Ectodermal cell (in vitro differentiated cells): Measurements from ENCODE around the gene INSRR.

ENCODE experiments used
- H3K27ac ChIP-seq: 2 replicates; pipeline ENCODE4 v1.7.0; 2013; ENCODE audit warnings: mild to moderate bottlenecking, low read depth, low read length; ENCODE audit not compliant: insufficient read depth, poor library complexity, severe bottlenecking
- H3K27me3 ChIP-seq: 2 replicates; pipeline ENCODE4 v1.7.0; 2013; ENCODE audit warnings: mild to moderate bottlenecking, low read length; ENCODE audit not compliant: insufficient read depth, control insufficient read depth, poor library complexity, severe bottlenecking
- H3K36me3 ChIP-seq: one replicate; pipeline ENCODE4 v1.7.0; 2013; ENCODE audit warnings: low read length; ENCODE audit not compliant: control insufficient read depth, insufficient read depth
- H3K4me1 ChIP-seq: one replicate; pipeline ENCODE4 v1.7.0; 2013; ENCODE audit warnings: low read length; ENCODE audit not compliant: control insufficient read depth, insufficient read depth
- H3K4me3 ChIP-seq: 2 replicates; pipeline ENCODE4 v1.7.0; 2013; ENCODE audit warnings: low read depth, low read length, control low read depth; ENCODE audit not compliant: insufficient read depth
- H3K9me3 ChIP-seq: 2 replicates; pipeline ENCODE4 v1.7.0; 2013; ENCODE audit warnings: mild to moderate bottlenecking, low read length, moderate library complexity; ENCODE audit not compliant: control insufficient read depth
- WGBS, 2 experiments: methylation state at CpG; one replicate each; pipeline ENCODE4 v1.1.7; 2013; ENCODE audit warnings: missing lambda C conversion rate in 2 of 2; 5-methylcytosine and 5-hydroxymethylcytosine counted together

INSRR gene

DNA sequence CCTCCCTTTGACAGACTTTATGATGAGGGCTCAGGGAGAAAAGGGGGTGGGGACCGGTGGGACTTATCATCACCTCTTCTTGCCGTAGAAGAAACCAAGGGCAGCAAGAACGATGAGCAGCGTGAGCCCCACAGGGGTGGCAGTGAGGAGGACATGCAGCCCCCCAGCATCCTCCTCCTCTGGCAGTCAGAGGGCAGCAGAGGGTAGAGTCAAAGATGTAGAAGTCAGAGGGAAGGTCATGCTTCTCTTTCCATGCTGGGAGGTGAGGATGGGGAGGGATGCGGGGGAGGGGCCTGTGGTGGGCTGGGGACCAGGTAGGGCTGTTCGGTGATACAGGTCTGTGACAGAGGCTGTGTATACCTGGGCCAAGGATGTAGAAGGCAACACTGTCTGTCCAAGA lies 14.8 kb downstream of the INSRR start:
- Histone ChIP-seq H3K4me3 (no peak overlapping the region), H3K36me3 (no peaks in the 10 kb centered on the region), H3K27ac (no peak overlapping the region), H3K9me3 (no peaks in the 10 kb centered on the region), H3K4me1 (peaks cover 18% of the 10 kb centered on the region), H3K27me3 (peaks cover 79% of the 10 kb centered on the region)
- WGBS, 2 experiments, result 66 to 72% methylated on average over 6 of the region's 6 CpGs

DNA sequence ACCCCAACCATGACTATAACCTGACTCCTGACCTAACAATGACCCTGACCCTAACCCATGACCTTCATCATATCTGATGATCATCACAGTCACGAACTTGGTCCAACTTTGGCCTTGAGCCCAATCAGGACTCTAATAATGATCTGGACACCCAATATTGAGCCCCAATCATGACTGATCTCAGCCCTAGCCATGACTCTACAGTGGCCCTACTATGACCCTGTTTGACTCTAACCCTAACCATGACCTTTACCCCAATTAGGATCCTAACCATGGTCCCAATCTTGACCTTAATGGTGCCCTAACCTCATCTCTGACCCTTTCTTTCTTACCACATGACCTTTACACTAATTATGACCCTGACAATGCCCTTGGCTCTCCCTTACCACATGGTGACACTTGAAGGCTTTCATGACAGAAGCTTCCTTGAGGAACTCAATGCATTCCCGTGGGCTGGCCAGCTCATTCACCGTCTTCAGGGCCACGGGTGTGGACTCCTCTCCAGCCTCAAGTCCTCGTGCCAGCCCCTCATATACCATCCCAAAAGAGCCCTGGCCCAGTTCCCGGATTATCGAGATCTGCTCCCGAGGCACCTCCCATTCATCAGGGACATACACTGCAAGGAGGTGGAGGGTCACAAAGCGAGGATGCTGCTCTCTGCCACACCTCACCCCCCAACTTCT lies 16.2 kb downstream of the INSRR start:
- peaks cover 65% of the 10 kb centered on the region for H3K27me3 ChIP-seq
- H3K9me3 ChIP-seq, result no peaks in the 10 kb centered on the region
- no peak overlapping the region for H3K4me3 ChIP-seq
- H3K4me1 ChIP-seq, result peaks cover 21% of the 10 kb centered on the region
- H3K27ac ChIP-seq, result no peak overlapping the region
- 85 to 91% methylated on average over 9 of the region's 9 CpGs for WGBS, 2 experiments
- no peaks in the 10 kb centered on the region for H3K36me3 ChIP-seq

DNA sequence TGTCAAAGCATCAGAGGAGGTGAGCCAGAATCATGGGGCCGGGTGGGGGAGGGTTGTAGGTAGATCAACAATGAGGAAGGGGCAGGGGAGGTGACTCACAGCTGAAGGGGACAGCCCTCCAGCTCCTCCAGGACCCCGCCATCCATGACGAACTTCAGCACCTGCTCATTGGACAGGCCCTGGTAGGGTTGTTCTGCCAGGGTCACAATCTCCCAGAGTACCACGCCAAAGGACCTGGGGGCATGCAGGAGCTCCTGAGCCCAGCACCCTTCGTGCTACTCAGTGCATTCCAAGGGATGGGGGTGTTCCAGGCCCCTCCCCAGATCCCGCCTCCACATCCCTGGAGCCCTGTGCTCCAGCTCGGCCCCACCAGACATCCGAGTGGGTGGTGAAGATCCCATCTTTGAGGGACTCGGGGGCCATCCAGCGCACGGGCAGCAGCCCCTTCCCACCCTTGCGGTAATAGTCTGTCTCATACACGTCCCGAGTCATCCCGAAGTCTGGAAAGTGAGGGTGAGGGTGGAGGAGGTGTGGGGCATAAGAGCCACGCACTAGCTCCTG lies 17.5 kb downstream of the INSRR start:
- Histone ChIP-seq H3K9me3 (no peaks in the 10 kb centered on the region), H3K27me3 (peaks cover 55% of the 10 kb centered on the region)
- WGBS, 2 experiments, result 73 to 78% methylated on average over 13 to 16 of the region's 16 CpGs

DNA sequence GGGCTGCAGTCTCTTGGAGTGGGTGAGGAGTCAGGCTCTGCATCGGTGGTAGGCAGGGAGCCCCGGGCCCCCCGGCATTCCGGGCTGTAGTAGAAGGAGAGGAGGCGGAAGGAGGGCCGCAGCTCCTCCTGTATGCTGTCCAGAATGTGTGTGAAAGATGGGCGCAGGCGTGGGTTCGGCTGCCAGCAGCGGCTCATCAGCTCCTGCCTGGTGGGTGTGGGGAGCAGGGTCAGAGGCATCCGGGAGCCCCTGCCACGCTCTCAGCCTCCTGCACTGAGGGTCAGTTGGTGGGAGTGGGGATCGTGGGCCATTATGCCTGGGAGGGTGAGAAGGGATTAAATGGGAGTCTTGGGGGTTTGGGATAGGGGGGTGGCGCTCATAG lies 18.0 kb downstream of the INSRR start:
- Histone ChIP-seq H3K4me3 (no peak overlapping the region), H3K4me1 (peaks cover 21% of the 10 kb centered on the region), H3K27ac (no peak overlapping the region), H3K36me3 (no peaks in the 10 kb centered on the region), H3K9me3 (no peaks in the 10 kb centered on the region), H3K27me3 (peaks cover 50% of the 10 kb centered on the region)
- WGBS, 2 experiments, result 86 to 88% methylated on average over 14 of the region's 14 CpGs

More for the DNA sequence above, 17.5 kb downstream of the INSRR start:
- Histone ChIP-seq H3K4me3 (no peak overlapping the region), H3K27ac (no peak overlapping the region), H3K4me1 (peaks cover 21% of the 10 kb centered on the region), H3K36me3 (no peaks in the 10 kb centered on the region)

DNA sequence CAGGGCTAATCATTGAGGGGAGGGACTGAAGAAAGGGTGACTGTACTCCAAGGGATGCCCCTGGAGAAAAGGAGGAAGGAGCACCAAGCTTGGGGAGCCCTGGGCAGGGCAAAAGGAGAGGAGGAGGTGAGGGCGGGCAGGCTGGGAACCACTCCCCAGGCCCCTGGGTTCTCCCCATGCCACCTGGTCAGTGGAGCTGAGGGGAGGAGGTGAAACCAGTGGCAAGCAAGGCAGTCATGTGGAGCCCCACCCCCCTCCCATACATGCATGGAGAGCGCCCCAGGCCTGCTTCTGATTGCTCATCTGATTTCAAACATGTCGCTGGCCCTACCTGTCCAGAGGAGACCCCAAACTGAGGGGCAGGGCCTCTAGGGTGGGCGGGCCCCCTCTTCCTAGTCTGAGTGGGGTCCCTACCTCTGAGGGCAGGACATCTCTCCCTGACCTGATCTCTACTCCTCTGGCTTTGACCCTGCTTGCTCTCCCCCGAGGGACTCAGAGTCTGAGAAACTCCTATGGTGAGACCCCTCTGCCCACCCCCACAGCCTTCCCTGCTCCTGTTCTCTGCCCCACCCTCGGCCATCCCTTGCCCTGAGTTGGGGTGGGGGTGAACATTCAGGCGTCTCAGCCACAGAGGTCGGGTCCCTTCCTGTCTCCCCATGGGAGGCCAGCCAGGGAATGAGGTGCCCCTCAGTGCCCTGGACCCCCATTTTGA lies 18.6 kb downstream of the INSRR start:
- WGBS, 2 experiments, result 75 to 79% methylated on average over 8 of the region's 8 CpGs
- Histone ChIP-seq H3K27me3 (peaks cover 45% of the 10 kb centered on the region), H3K9me3 (no peaks in the 10 kb centered on the region), H3K4me3 (no peak overlapping the region), H3K27ac (no peak overlapping the region), H3K4me1 (peaks cover 21% of the 10 kb centered on the region), H3K36me3 (no peaks in the 10 kb centered on the region)

DNA sequence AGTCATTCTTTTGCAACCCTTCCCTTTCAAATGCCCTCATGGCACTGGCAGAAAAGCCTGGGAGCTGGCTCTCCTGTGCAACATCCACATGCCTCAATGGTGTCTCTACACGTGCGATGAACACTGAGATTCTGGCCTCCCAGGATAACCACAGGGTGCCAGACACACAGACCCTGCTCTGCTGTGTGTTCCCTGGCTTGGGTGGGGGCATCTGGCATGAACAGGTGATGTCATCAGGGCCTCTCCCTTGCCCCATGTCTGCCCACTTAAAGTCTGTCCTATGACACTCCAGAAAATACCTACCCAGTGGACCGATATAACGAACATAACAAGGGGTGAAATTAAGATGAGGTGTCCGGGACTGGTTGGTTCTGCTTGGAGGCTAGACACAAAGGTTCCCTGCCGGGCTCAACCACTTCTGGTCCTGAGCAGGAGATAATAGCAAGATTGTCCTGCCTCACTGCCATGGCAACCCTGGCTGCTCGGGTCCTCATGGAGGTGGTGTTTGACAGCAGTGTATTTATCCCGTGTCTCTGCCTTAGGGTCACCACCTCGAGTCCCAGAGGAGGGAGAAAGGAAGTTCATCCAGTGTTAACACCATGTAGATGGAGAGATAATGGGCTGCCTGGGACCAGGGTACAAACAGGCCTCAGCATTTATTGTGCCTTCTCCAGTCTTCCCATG lies 19.3 kb downstream of the INSRR start:
- Histone ChIP-seq H3K4me3 (no peak overlapping the region), H3K27me3 (peaks cover 37% of the 10 kb centered on the region), H3K27ac (no peak overlapping the region), H3K9me3 (no peaks in the 10 kb centered on the region), H3K36me3 (no peaks in the 10 kb centered on the region), H3K4me1 (peaks cover 15% of the 10 kb centered on the region)
- WGBS, 2 experiments, result 29 to 32% methylated on average over 9 of the region's 9 CpGs

DNA sequence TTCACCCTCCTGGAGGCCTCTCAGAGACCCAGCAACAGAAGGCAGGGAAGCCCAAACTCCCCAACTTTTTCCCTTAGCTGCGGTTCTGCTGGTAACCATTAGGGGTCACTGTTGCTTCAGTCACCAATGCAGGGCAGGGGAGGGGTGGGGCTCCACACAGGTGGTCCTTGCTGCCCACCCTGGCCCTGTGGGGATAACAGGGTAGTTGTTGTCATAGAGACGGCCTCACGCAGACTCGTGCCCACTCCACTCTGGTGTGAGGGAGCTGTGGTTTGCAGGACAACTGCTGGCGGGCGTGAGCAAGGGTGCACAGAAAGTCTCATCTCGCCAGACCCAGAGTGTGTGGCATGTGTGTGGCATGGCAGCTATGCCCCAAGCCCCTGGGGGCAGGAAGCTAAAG lies 19.9 kb downstream of the INSRR start:
- no peak overlapping the region for H3K4me3 ChIP-seq
- no peak overlapping the region for H3K27ac ChIP-seq
- 33 to 36% methylated on average over 7 of the region's 7 CpGs for WGBS, 2 experiments
- peaks cover 15% of the 10 kb centered on the region for H3K4me1 ChIP-seq
- peaks cover 31% of the 10 kb centered on the region for H3K27me3 ChIP-seq
- no peaks in the 10 kb centered on the region for H3K36me3 ChIP-seq
- H3K9me3 ChIP-seq, result no peaks in the 10 kb centered on the region

DNA sequence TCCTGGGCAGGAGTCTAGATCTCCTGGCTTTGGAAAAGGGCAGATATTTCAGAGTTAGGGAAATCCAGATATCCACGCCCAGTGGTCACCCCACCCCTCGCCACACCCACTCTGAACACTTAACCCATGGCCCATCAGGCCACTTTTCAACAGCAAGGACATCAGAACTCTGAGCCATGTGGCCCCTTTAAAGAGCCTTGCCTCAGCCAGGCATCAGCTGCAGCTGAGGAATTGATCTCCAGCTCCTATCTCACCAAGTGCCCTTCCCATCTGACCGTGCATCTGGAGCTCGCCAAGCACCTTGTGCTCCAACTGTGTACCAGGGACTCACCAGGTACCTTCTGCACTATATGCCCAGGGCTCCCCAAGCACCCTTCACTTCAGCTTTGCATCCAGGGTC lies 22.0 kb downstream of the INSRR start:
- H3K4me1 ChIP-seq, result peaks cover 15% of the 10 kb centered on the region
- H3K27me3 ChIP-seq, result peaks cover 11% of the 10 kb centered on the region
- no peaks in the 10 kb centered on the region for H3K36me3 ChIP-seq
- no peak overlapping the region for H3K4me3 ChIP-seq
- WGBS, 2 experiments, result 88 to 93% methylated on average over 4 of the region's 4 CpGs
- H3K9me3 ChIP-seq, result no peaks in the 10 kb centered on the region
- no peak overlapping the region for H3K27ac ChIP-seq

DNA sequence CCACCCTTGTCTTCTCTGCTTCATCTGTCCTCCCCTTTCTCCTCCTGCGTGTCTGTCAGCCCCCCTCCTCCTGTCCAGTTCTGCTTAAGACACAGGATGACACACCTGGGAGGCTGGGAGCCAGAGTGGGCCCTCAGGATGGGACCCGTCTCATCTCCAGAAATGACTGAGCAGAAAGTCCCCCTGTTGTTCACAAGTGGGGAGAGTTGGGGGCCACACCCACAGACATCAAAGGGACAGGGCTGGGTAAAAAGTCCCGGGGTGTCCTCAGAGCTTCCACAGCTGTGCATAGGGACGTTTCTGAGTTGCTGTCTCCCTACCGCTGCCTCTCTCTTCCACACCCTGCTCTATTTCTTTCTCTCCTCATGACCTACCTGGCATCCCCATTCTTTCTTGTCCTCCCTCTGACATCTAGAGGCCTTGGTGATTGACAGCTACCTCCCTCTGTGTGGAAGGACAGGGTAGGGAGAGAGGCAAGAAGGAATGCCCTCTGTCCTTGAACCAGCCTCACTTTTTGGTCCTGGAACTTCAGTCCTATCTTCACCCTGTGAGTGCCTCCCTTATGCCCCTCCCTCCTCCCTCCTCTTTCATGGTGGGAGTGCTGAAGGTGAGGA lies 22.8 kb downstream of the INSRR start:
- H3K27me3 ChIP-seq, result peaks cover 8% of the 10 kb centered on the region
- no peaks in the 10 kb centered on the region for H3K9me3 ChIP-seq
- WGBS, 2 experiments, result 77% methylated on average over 5 of the region's 5 CpGs
- H3K36me3 ChIP-seq, result no peaks in the 10 kb centered on the region
- H3K4me3 ChIP-seq, result no peak overlapping the region
- peaks cover 15% of the 10 kb centered on the region for H3K4me1 ChIP-seq
- no peak overlapping the region for H3K27ac ChIP-seq

DNA sequence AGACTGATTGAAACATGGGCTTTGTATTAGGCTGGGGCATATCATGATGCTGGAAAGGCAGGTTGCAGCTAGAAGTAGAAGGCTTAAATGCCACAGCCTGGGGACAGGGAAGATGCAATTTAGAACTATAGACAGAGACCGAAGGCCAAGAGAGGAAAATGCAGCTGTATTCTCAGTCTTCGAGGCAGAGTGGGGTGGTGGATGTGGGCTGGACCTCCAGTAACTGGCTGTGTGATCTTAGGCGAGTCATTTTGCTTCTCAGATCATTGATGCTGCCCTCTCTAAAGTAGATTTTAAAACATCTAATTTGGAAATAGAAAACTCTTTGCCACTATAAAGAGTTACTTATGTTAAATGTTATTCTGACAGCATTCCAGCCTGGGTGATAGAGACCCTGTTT lies 24.6 kb downstream of the INSRR start:
- no peaks in the 10 kb centered on the region for H3K9me3 ChIP-seq
- no peaks in the 10 kb centered on the region for H3K36me3 ChIP-seq
- H3K4me3 ChIP-seq, result no peak overlapping the region
- H3K27ac ChIP-seq, result no peak overlapping the region
- WGBS, 2 experiments, result 83 to 89% methylated on average over 3 of the region's 3 CpGs
- H3K4me1 ChIP-seq, result peaks cover 5% of the 10 kb centered on the region
- peaks cover 9% of the 10 kb centered on the region for H3K27me3 ChIP-seq
